ENCODE data around the gene TMEM161B.

Gene TMEM161B

DNA sequence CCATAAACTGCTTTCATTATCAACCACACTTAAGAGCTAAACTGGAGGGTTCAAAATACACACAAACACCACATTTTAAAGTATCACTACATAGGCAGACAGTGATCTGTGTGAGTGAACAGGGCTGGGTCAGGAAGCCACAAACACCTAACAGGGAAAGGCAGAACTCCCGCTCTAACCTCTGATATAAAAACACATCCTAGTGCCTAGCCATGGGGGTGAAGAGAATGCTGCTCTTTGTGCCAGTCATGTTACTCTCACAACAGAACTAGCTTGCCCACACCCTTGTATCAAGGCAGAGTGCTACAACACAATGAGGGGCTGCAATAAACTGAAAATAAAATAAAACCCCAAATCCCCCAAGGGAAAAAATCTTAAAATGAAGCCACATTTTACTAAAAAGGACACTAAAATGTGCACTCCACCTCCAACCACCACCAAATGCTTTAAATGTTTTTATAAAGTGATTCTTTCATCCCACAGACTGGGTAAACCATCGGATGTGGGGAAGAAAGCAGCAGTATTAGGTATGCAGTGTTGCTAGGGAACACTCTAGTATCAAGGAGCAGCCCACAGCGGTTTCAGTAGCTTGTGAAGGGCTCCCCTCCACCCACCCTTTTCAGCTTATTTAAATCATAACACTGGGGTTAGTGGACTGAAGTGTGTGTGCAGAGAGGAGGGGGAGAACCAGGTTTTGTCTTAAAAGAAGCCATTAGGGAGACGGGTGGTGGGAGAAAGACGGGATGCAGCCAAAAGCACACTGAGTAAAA lies 64.5 kb downstream of the TMEM161B start:
- TF ChIP-seq, protein P1, sequence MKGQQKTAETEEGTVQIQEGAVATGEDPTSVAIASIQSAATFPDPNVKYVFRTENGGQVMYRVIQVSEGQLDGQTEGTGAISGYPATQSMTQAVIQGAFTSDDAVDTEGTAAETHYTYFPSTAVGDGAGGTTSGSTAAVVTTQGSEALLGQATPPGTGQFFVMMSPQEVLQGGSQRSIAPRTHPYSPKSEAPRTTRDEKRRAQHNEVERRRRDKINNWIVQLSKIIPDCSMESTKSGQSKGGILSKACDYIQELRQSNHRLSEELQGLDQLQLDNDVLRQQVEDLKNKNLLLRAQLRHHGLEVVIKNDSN (IDR thresholded peaks at IDR 0.05), result no peak
- TF ChIP-seq TAF1 (IDR thresholded peaks at IDR 0.05; ENCODE audit: low read depth), result no peak
- TF ChIP-seq CREB1 (IDR thresholded peaks at IDR 0.05; ENCODE audit: low read depth), result no peak
- TF ChIP-seq ZBTB7A (IDR thresholded peaks at IDR 0.05; ENCODE audit: low read depth), result no peak
- TF ChIP-seq RAD21 (IDR thresholded peaks at IDR 0.05; ENCODE audit: low read depth), result no peak
- TF ChIP-seq, protein P2, sequence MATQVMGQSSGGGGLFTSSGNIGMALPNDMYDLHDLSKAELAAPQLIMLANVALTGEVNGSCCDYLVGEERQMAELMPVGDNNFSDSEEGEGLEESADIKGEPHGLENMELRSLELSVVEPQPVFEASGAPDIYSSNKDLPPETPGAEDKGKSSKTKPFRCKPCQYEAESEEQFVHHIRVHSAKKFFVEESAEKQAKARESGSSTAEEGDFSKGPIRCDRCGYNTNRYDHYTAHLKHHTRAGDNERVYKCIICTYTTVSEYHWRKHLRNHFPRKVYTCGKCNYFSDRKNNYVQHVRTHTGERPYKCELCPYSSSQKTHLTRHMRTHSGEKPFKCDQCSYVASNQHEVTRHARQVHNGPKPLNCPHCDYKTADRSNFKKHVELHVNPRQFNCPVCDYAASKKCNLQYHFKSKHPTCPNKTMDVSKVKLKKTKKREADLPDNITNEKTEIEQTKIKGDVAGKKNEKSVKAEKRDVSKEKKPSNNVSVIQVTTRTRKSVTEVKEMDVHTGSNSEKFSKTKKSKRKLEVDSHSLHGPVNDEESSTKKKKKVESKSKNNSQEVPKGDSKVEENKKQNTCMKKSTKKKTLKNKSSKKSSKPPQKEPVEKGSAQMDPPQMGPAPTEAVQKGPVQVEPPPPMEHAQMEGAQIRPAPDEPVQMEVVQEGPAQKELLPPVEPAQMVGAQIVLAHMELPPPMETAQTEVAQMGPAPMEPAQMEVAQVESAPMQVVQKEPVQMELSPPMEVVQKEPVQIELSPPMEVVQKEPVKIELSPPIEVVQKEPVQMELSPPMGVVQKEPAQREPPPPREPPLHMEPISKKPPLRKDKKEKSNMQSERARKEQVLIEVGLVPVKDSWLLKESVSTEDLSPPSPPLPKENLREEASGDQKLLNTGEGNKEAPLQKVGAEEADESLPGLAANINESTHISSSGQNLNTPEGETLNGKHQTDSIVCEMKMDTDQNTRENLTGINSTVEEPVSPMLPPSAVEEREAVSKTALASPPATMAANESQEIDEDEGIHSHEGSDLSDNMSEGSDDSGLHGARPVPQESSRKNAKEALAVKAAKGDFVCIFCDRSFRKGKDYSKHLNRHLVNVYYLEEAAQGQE (IDR thresholded peaks at IDR 0.05; ENCODE audit: low read depth), result no peak
- no peak for TF ChIP-seq EGR1 (IDR thresholded peaks at IDR 0.05)
- no peak for TF ChIP-seq YY1 (IDR thresholded peaks at IDR 0.05; ENCODE audit: low read depth)
- TF ChIP-seq TCF12 (IDR thresholded peaks at IDR 0.05; ENCODE audit: low read depth), result no peak
- TF ChIP-seq EP300 (IDR thresholded peaks at IDR 0.05; ENCODE audit: borderline replicate concordance), result no peak
- no peak for TF ChIP-seq NFIC (IDR thresholded peaks at IDR 0.05)
- TF ChIP-seq FOXM1 (IDR thresholded peaks at IDR 0.05; ENCODE audit: borderline replicate concordance, low read depth), result no peak
- TF ChIP-seq TEAD4 (IDR thresholded peaks at IDR 0.05), result no peak

DNA sequence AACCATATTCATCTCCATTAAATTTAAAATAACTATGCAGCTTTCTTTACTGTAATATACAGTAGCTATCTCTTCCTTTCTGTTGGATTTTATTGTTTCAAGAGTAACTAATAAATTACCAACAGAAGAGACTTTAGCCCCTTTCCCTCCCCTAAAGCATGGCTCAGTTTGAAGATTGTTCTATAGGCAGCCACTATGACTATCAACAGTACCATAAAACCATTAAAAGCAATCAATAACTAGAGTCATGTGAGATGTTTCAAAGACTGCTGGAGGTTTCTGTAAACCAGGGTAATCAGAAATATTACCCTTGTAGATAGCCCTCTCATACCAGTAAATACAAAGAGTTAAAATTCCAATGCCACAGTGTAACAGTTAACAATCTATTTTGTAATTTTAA lies 73.0 kb downstream of the TMEM161B start:
- TF ChIP-seq CREB1 (IDR thresholded peaks at IDR 0.05; ENCODE audit: low read depth) (no peak), NFIC (IDR thresholded peaks at IDR 0.05) (no peak), CEBPB (IDR thresholded peaks at IDR 0.05) (no peak)

DNA sequence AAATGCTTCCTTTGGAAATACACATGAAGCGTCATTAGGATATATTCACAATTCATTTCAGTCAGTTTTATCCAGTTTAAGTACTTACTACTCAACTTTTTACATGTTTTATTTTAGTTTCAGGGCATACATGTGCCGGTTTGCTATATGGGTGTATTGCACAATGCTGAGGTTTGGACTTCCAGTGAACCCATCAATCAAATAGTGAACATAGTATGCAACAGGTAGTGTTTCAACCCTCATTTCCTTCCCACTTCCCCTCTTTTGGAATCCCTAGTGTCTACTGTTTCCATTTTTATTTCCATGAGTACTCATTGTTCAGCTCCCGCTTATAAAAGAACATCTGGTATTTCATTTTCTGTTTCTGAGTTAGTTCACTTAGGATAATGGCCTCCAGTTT lies 74.7 kb downstream of the TMEM161B start:
- peak; percentile 23; the same call in 1 of the 2 replicates for TF ChIP-seq CEBPB (IDR thresholded peaks at IDR 0.05)
- no peak for TF ChIP-seq EP300 (IDR thresholded peaks at IDR 0.05; ENCODE audit: borderline replicate concordance)
- no peak for TF ChIP-seq ZBTB7A (IDR thresholded peaks at IDR 0.05; ENCODE audit: low read depth)

DNA sequence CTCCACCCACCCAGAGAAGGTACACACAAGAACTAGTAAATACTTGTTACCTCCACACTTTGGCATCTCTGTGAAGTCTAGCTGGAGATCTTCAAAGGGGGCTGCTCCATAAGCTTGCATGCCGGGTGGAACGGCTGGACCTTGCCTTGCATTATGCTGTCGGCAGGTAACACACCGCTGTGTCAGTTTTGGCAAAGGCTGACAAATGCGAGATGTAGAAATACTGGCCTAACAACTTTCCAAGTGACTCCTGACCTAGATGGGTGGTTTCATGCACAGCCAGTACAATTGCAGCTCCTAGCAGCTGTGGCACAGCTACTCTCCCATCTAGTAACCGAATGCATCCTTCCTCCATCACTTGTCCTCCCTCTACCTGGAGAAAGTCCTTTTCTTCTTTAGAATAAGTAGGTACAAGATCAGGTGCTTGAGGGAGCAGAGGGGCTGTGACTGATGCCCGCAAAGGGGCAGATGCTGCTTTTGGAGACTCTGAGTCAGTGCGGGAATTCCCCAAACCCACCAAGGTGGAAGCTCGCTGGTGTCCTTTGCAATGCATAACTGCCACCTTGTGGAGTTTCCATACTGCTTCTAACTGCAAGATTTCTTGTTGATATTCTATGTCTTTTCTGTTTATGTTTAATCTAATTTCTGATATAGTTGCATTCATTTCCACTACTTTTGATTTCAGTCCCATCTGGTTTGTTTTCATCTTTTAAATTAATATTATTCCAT lies 78.4 kb downstream of the TMEM161B start:
- TF ChIP-seq, protein P1 (IDR thresholded peaks at IDR 0.05), result no peak
- TF ChIP-seq ZBTB7A (IDR thresholded peaks at IDR 0.05; ENCODE audit: low read depth) (no peak), TEAD4 (IDR thresholded peaks at IDR 0.05) (no peak), RAD21 (IDR thresholded peaks at IDR 0.05; ENCODE audit: low read depth) (no peak), FOXM1 (IDR thresholded peaks at IDR 0.05; ENCODE audit: borderline replicate concordance, low read depth) (no peak), NFIC (IDR thresholded peaks at IDR 0.05) (no peak), TAF1 (IDR thresholded peaks at IDR 0.05; ENCODE audit: low read depth) (no peak)
- TF ChIP-seq, protein P3, sequence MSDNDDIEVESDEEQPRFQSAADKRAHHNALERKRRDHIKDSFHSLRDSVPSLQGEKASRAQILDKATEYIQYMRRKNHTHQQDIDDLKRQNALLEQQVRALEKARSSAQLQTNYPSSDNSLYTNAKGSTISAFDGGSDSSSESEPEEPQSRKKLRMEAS (IDR thresholded peaks at IDR 0.05), result no peak

DNA sequence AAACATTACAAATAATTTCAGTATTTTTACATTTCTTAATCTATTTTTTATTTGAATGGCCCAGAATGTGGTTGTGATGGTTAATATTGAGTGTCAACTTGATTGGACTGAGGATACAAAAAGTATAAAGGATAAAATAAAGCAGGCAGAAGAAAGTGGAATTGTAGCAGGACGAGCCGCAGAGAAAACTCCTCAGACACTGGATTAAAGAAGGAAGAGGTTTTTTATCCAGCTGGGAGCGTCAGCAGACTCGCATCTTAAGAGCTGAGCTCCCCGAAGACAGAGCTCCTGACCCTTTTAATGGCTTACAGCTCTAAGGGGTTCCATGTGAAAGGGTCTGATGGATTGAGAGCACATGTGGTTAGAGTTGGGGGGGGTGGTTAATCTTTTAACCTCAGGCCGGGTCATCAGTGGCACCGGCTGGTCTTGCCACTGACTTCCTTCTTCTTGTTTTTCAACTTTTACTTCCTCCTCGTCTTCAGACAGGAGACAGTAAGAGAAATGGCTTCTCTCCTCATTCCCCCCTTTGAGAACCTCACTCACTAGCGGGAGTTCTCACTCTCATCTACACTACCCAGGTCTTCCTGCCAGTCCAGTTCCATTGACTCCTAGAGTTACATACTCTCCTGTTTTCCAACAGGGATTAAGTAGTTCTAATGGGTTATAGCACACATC lies 80.0 kb downstream of the TMEM161B start:
- TF ChIP-seq EP300 (IDR thresholded peaks at IDR 0.05; ENCODE audit: borderline replicate concordance), result no peak
- TF ChIP-seq TAF1 (IDR thresholded peaks at IDR 0.05; ENCODE audit: low read depth), result no peak

DNA sequence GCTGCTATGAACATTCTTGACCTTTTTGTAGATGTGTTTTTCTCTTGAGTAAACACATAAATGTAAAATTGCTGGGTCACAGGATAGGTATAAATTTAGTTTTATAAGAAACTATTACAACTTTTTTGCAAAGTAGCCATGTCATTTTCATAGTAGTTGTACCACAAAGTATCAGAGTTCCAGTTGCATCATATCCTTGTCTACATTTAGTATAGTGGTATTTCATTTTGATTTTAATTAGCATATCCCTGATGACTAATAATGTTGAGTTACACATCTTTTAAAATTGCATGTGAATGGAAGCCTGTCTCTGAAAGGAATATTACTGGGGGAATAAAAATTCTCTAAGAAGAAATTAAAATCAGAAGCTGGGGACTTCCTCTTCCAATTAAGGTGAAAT lies 85.4 kb downstream of the TMEM161B start:
- no peak for TF ChIP-seq CREB1 (IDR thresholded peaks at IDR 0.05; ENCODE audit: low read depth)
- TF ChIP-seq EP300 (IDR thresholded peaks at IDR 0.05; ENCODE audit: borderline replicate concordance), result no peak
- no peak for TF ChIP-seq NFIC (IDR thresholded peaks at IDR 0.05)
- TF ChIP-seq, protein P3 (IDR thresholded peaks at IDR 0.05), result no peak
- TF ChIP-seq, protein P1 (IDR thresholded peaks at IDR 0.05), result no peak
- no peak for TF ChIP-seq FOXM1 (IDR thresholded peaks at IDR 0.05; ENCODE audit: borderline replicate concordance, low read depth)
- no peak for TF ChIP-seq TEAD4 (IDR thresholded peaks at IDR 0.05)
- TF ChIP-seq ZBTB7A (IDR thresholded peaks at IDR 0.05; ENCODE audit: low read depth), result no peak
- TF ChIP-seq EGR1 (IDR thresholded peaks at IDR 0.05), result no peak
- no peak for TF ChIP-seq TAF1 (IDR thresholded peaks at IDR 0.05; ENCODE audit: low read depth)
- TF ChIP-seq, protein P2 (IDR thresholded peaks at IDR 0.05; ENCODE audit: low read depth), result no peak
- no peak for TF ChIP-seq YY1 (IDR thresholded peaks at IDR 0.05; ENCODE audit: low read depth)
- no peak for TF ChIP-seq TCF12 (IDR thresholded peaks at IDR 0.05; ENCODE audit: low read depth)
- TF ChIP-seq CEBPB (IDR thresholded peaks at IDR 0.05), result no peak
- no peak for TF ChIP-seq RAD21 (IDR thresholded peaks at IDR 0.05; ENCODE audit: low read depth)
